GM12872 (cell line): Measurements from ENCODE around the gene FAM187B.

Experiments
- TF ChIP-seq, protein P1 (sequence below): IDR thresholded peaks from 3 replicates; pipeline ENCODE4 v1.5.1; 2011; ENCODE audit warnings: low read depth, mild to moderate bottlenecking, low read length, moderate library complexity; ENCODE audit not compliant: insufficient read depth

Gene FAM187B

DNA sequence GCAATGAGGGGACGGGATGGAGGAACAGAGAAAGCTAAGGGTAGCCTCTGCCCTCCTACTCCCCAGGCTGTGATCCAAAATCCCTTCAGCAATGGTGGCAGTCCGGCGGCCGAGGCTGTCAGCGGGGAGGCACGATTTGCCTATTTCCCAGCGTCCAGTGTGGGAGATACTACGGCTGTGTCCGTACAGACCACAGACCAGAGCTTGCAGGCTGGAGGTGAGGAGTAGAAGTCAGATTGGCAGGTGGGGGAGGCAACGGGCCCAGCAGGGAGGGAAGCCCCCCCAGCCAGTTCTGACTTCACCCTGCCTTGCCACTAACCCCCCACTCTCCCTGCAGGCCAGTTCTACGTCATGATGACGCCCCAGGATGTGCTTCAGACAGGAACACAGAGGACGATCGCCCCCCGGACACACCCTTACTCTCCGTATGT is 41.9 kb upstream of the FAM187B start:
- TF ChIP-seq, protein P1, sequence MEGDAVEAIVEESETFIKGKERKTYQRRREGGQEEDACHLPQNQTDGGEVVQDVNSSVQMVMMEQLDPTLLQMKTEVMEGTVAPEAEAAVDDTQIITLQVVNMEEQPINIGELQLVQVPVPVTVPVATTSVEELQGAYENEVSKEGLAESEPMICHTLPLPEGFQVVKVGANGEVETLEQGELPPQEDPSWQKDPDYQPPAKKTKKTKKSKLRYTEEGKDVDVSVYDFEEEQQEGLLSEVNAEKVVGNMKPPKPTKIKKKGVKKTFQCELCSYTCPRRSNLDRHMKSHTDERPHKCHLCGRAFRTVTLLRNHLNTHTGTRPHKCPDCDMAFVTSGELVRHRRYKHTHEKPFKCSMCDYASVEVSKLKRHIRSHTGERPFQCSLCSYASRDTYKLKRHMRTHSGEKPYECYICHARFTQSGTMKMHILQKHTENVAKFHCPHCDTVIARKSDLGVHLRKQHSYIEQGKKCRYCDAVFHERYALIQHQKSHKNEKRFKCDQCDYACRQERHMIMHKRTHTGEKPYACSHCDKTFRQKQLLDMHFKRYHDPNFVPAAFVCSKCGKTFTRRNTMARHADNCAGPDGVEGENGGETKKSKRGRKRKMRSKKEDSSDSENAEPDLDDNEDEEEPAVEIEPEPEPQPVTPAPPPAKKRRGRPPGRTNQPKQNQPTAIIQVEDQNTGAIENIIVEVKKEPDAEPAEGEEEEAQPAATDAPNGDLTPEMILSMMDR = no peak

GRCh38 chr19:35269438-35270117 is 41.0 kb upstream of the FAM187B start:
- TF ChIP-seq, protein P1 = peak; percentile 65

DNA sequence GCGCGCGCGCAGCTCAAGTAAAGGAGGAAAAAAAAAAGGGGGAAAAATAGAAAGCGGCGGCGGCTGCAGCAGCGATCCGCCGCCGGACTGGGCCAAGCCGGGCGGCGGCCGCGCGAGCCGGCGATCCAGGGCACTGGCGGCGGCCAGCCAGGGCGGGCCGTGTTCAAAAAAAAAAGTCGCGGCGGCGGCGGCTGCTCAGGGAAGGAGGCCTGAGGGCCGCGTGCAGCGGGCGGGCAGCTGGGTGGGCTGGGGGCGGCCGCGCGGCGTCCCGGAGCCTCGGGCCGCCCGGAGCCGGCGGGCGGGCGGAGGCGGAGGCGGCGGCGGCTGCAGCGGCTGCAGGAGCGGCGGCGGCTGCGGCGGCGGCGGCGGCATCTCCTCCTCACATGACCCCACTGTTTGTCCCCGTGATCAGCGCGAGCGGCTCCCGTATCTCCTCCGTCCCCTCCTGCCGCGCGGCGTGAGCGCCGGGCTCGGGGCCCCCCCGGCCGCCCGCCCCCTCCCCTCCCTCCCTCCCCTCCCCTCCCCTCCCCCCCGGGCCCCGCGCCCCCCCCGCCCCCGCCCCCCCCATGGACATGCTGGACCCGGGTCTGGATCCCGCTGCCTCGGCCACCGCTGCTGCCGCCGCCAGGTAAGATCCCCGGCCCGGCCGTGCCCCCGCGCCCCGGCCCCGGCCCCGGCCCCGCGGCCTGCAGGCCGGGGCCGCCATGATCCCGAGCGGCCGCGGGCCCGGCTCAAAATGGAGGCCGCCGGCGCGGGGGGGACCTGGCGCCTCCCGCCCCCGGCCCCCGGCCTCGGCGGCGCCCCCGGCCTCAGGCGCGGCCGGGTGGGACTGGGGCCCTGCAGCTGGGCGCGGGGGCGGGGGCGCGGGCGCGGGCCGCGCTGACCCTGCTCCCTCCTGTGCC is 40.2 kb upstream of the FAM187B start, which contains the start of gene USF2:
TSS of gene USF2 (plus strand) at position 427 of the 902 bp plus-strand sequence. CDS start at position 567, 140 bp downstream.
- TF ChIP-seq, protein P1 = no peak

- TF ChIP-seq, protein P1 = no peak
These were observed 39.4 kb upstream of the FAM187B start for GRCh38 chr19:35267818-35268535.

GRCh38 chr19:35267353-35267817 is 38.8 kb upstream of the FAM187B start:
- TF ChIP-seq, protein P1 = no peak

DNA sequence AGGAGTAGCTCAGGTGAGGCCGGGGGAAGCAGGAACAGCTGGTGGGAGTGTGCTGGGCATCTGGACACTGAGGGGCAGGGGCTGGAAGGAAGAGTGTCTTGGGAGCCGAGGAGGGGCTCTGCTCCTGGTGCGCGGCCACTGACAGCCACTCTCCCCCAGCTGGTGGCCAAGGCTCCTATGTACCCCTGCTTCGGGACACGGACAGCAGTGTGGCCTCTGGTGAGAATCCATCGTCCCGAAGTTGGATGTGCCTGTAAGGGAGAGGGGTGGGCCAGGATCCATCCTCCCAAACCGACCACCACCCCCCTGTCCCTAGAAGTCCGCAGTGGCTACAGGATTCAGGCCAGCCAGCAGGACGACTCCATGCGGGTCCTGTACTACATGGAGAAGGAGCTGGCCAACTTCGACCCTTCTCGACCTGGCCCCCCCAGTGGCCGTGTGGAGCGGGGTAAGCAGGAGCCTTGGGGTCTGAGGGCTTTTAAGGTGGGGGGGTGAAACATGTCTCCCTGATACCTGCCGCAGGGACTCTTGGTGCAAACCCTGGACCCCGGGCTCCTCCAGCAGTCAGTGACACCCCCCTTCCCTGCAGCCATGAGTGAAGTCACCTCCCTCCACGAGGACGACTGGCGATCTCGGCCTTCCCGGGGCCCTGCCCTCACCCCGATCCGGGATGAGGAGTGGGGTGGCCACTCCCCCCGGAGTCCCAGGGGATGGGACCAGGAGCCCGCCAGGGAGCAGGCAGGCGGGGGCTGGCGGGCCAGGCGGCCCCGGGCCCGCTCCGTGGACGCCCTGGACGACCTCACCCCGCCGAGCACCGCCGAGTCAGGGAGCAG is 38.2 kb upstream of the FAM187B start:
- TF ChIP-seq, protein P1 = no peak
